ENCODE data around the gene DIS3L2.

GRCh38 chr2:232287316-232287715 lies 325.8 kb downstream of the DIS3L2 start:
- TF ChIP-seq SP1 (IDR thresholded peaks at IDR 0.05; ENCODE audit: low read depth, low read length) (no peak), CTCF (IDR thresholded peaks at IDR 0.05; ENCODE audit: control extremely low read depth in 1 of 3, insufficient read depth in 1 of 3, low read depth in 1 of 3, low read length in 3 of 3) (no peak), EZH2 (IDR thresholded peaks at IDR 0.05; ENCODE audit: low read depth, low read length, severe bottlenecking) (no peak), BCL11A (IDR thresholded peaks at IDR 0.05; ENCODE audit: low read depth in 2 of 2, low read length in 2 of 2) (no peak), BRCA1 (IDR thresholded peaks at IDR 0.05; ENCODE audit: low read depth, low read length) (no peak), SIRT6 (IDR thresholded peaks at IDR 0.05; ENCODE audit: low read length) (no peak), POLR2AphosphoS5 (IDR thresholded peaks at IDR 0.05; ENCODE audit: low read depth, low read length) (no peak), CBX5 (IDR thresholded peaks at IDR 0.05; ENCODE audit: low read depth, low read length) (no peak), POLR2A (IDR thresholded peaks at IDR 0.05; ENCODE audit: control extremely low read depth in 1 of 2, low read depth in 2 of 2, low read length in 2 of 2) (no peak), PHF8 (conservative IDR thresholded peaks at IDR 0.05; ENCODE audit: low read depth, low read length) (no peak), RFX5 (IDR thresholded peaks at IDR 0.05; ENCODE audit: borderline replicate concordance, low read depth, low read length) (no peak), EP300 (IDR thresholded peaks at IDR 0.05; ENCODE audit: borderline replicate concordance in 1 of 2, low read depth in 2 of 2, low read length in 2 of 2) (no peak), GABPA (IDR thresholded peaks at IDR 0.05; ENCODE audit: borderline replicate concordance, insufficient read depth, low read length) (no peak)

Data from H1 (cell line).